DND-41 (cell line): ENCODE data around the gene PGBD4.

Experiments used
- ATAC-seq: fragments of 200-7000 bp; cut with Tn5 transposase; 3 replicates; pipeline ENCODE4 v1.9.1; 2021; ENCODE audit warnings: low read depth; ENCODE audit not compliant: insufficient read depth
- DNase-seq: peaks from one replicate; pipeline ENCODE4 v3.0.0-alpha.2; 2020
- H2AFZ ChIP-seq: 2 replicates; pipeline ENCODE4 v1.6.0; 2012; ENCODE audit warnings: low read depth, low read length
- H3K27ac ChIP-seq: 2 replicates; pipeline ENCODE4 v1.5.1; 2012; ENCODE audit warnings: low read length, inconsistent platforms
- H3K27me3 ChIP-seq: fragments of 200-600 bp; sonication (generic); 2 replicates; pipeline ENCODE4 v1.6.0; 2012; ENCODE audit warnings: low read length, mild to moderate bottlenecking, inconsistent platforms; ENCODE audit not compliant: insufficient read depth, poor library complexity
- H3K36me3 ChIP-seq: 2 replicates; pipeline ENCODE4 v1.5.1; 2012; ENCODE audit warnings: low read length, inconsistent platforms; ENCODE audit not compliant: insufficient read depth
- H3K4me1 ChIP-seq: 2 replicates; pipeline ENCODE4 v1.5.1; 2012; ENCODE audit warnings: mild to moderate bottlenecking, low read length; ENCODE audit not compliant: insufficient read depth
- H3K4me2 ChIP-seq: 2 replicates; pipeline ENCODE4 v1.6.0; 2012; ENCODE audit warnings: mild to moderate bottlenecking, moderate library complexity, low read length, inconsistent platforms; ENCODE audit not compliant: insufficient read depth
- H3K4me3 ChIP-seq, 2 experiments: fragments of 200-600 bp in 1 of 2; shearing (Covaris generic) in 1 of 2; 2 replicates each; pipeline ENCODE4 v1.5.1; 2012 to 2016; ENCODE audit warnings: inconsistent platforms in 2 of 2, low read length in 2 of 2, mild to moderate bottlenecking in 2 of 2, low read depth in 1 of 2, moderate library complexity in 1 of 2
- H3K79me2 ChIP-seq: 2 replicates; pipeline ENCODE4 v1.6.0; 2012; ENCODE audit warnings: low read length, inconsistent platforms; ENCODE audit not compliant: insufficient read depth
- H3K9ac ChIP-seq: 2 replicates; pipeline ENCODE4 v1.6.0; 2012; ENCODE audit warnings: low read depth, mild to moderate bottlenecking, inconsistent platforms, low read length, moderate library complexity
- H3K9me3 ChIP-seq: 2 replicates; pipeline ENCODE4 v1.5.1; 2012; ENCODE audit warnings: low read length, moderate library complexity, mild to moderate bottlenecking, inconsistent platforms; ENCODE audit not compliant: insufficient read depth, severe bottlenecking
- H4K20me1 ChIP-seq: 2 replicates; pipeline ENCODE4 v1.6.0; 2012; ENCODE audit warnings: low read length; ENCODE audit not compliant: insufficient read depth
- CTCF ChIP-seq: IDR thresholded peaks from 2 replicates; pipeline ENCODE4 v1.5.1; 2012; ENCODE audit warnings: borderline replicate concordance, low read length, moderate library complexity, mild to moderate bottlenecking; ENCODE audit not compliant: poor library complexity, severe bottlenecking; ENCODE audit errors: extremely low read depth
- EZH2 ChIP-seq: IDR thresholded peaks from 3 replicates; pipeline ENCODE4 v1.6.1; 2012; ENCODE audit warnings: borderline replicate concordance, low read depth, mild to moderate bottlenecking, moderate library complexity, low read length, inconsistent platforms; ENCODE audit not compliant: severe bottlenecking

PGBD4 gene

GRCh38 chr15:34099914-34100313, 2.0 kb upstream of the PGBD4 start:
- peaks cover 28% of the 10 kb centered on the region for H3K4me1 ChIP-seq
- H4K20me1 ChIP-seq, result peaks cover 4% of the 10 kb centered on the region; the same call in 1 of the 2 replicates
- peaks cover 69% of the 10 kb centered on the region for H3K79me2 ChIP-seq
- no peaks in the 10 kb centered on the region for H3K27me3 ChIP-seq
- peak overlapping the region; percentile 76 for H3K4me2 ChIP-seq
- no peak overlapping the region for H3K27ac ChIP-seq
- DNase-seq, result no peak
- H3K36me3 ChIP-seq, result peaks cover 8% of the 10 kb centered on the region
- H3K9me3 ChIP-seq, result no peaks in the 10 kb centered on the region
- H3K4me3 ChIP-seq, result peak overlapping the region in 1 of 2 experiments; percentile 87; a peak in 1 of 4 replicates
- 0 out of 2 replicates have a peak overlapping the region, but pooled peaks have one; percentile 92 for H3K9ac ChIP-seq
- no peak overlapping the region for H2AFZ ChIP-seq
- no peak for ATAC-seq
- TF ChIP-seq EZH2, result no peak
- TF ChIP-seq CTCF, result no peak

- DNase-seq, result no peak
- Histone ChIP-seq H3K79me2 (peaks cover 56% of the 10 kb centered on the region), H3K9ac (peak overlapping the region; percentile 92), H3K27me3 (no peaks in the 10 kb centered on the region), H3K27ac (peak overlapping the region; percentile 76), H3K4me3 (peak overlapping the region; percentile 40 to 87), H3K9me3 (no peaks in the 10 kb centered on the region), H4K20me1 (peaks cover 4% of the 10 kb centered on the region; the same call in 1 of the 2 replicates), H3K36me3 (peaks cover 5% of the 10 kb centered on the region; the same call in 1 of the 2 replicates), H3K4me1 (peaks cover 28% of the 10 kb centered on the region), H2AFZ (peak overlapping the region; percentile 79), H3K4me2 (peak overlapping the region; percentile 65)
- TF ChIP-seq EZH2 (no peak), CTCF (no peak)
- peak; percentile 38; the same call in 2 of the 3 replicates for ATAC-seq
Measured at GRCh38 chr15:34102175-34102925, 467 bp downstream of the PGBD4 start.

GRCh38 chr15:34106423-34106822, 4.5 kb downstream of the PGBD4 start:
- no peak overlapping the region for H3K27ac ChIP-seq
- TF ChIP-seq EZH2 (no peak), CTCF (no peak)

More at GRCh38 chr15:34106423-34106822, 4.5 kb downstream of the PGBD4 start:
- Histone ChIP-seq H4K20me1 (no peaks in the 10 kb centered on the region), H3K36me3 (peaks cover 2% of the 10 kb centered on the region; the same call in 1 of the 2 replicates), H3K4me3 (no peak overlapping the region), H3K4me1 (peaks cover 12% of the 10 kb centered on the region), H3K9ac (no peak overlapping the region), H3K27me3 (no peaks in the 10 kb centered on the region), H3K79me2 (peaks cover 16% of the 10 kb centered on the region), H2AFZ (no peak overlapping the region), H3K4me2 (no peak overlapping the region), H3K9me3 (no peaks in the 10 kb centered on the region)
- ATAC-seq (no peak), DNase-seq (no peak)
